Measurements from ENCODE around the gene SCAMP4.
"Not testable (repeated sequence)": the region's sequence is repeated elsewhere in the genome, so short reads cannot be mapped to it uniquely, and the experiment has no call there.

The SCAMP4 gene

GRCh38 chr19:1883784-1884183, 21.4 kb upstream of the SCAMP4 start:
- no peak for DNase-seq

GRCh38 chr19:1884291-1884718, 20.9 kb upstream of the SCAMP4 start:
- no peak for DNase-seq

- no peak for DNase-seq
These were observed 20.4 kb upstream of the SCAMP4 start for GRCh38 chr19:1884719-1885334.

GRCh38 chr19:1885398-1886119, 19.6 kb upstream of the SCAMP4 start, which contains the start of gene ABHD17A:
Gene ABHD17A, minus strand, starts transcription at chr19:1885496. Its CDS starts 3,930 bp downstream, at chr19:1881566.
- DNase-seq: peak; percentile 87 to 89

- DNase-seq: not testable (repeated sequence)
These were observed 18.8 kb upstream of the SCAMP4 start for GRCh38 chr19:1886360-1886759.

GRCh38 chr19:1888385-1888784, 16.8 kb upstream of the SCAMP4 start:
- no peak for DNase-seq

GRCh38 chr19:1889907-1890306, 15.3 kb upstream of the SCAMP4 start:
- no peak for DNase-seq

GRCh38 chr19:1893791-1894190, 11.4 kb upstream of the SCAMP4 start:
- DNase-seq: no peak

- DNase-seq: no peak
These were observed 8.7 kb upstream of the SCAMP4 start for GRCh38 chr19:1896508-1896907.

- DNase-seq: no peak
These were observed 3.2 kb upstream of the SCAMP4 start for GRCh38 chr19:1901940-1902404.

GRCh38 chr19:1902923-1903322, 2.3 kb upstream of the SCAMP4 start:
- no peak for DNase-seq

GRCh38 chr19:1904860-1905109, 414 bp upstream of the SCAMP4 start:
- no peak for DNase-seq

- DNase-seq: no peak
These were observed 720 bp downstream of the SCAMP4 start for GRCh38 chr19:1905863-1906375.

GRCh38 chr19:1906985-1907562, 1.9 kb downstream of the SCAMP4 start:
- no peak for DNase-seq

- no peak for DNase-seq
These were observed 2.6 kb downstream of the SCAMP4 start for GRCh38 chr19:1907563-1908363.

- DNase-seq: no peak
These were observed 3.1 kb downstream of the SCAMP4 start for GRCh38 chr19:1908364-1908678.

- DNase-seq: no peak
These were observed 4.5 kb downstream of the SCAMP4 start for GRCh38 chr19:1909761-1910080.

GRCh38 chr19:1910177-1910576, 5.0 kb downstream of the SCAMP4 start:
- no peak for DNase-seq

GRCh38 chr19:1911098-1911497, 5.9 kb downstream of the SCAMP4 start:
- DNase-seq: no peak

- no peak for DNase-seq
These were observed 6.8 kb downstream of the SCAMP4 start for GRCh38 chr19:1911995-1912394.

GRCh38 chr19:1912760-1913505, 7.7 kb downstream of the SCAMP4 start:
- DNase-seq: no peak

GRCh38 chr19:1913781-1914577, 8.8 kb downstream of the SCAMP4 start:
- no peak for DNase-seq

All from Kasumi-1 (cell line).